ENCODE measurements around the gene TDRD10. TPM values are rescaled to one million over a fixed set of nuclear protein-coding genes. Genes with fewer than 3 reads are reported as not detected.
"Not testable (repeated sequence)": the region's sequence is repeated elsewhere in the genome, so short reads cannot be mapped to it uniquely, and the experiment has no call there.

The TDRD10 gene
- total RNA-seq, 1 experiment from 2014 or later, result not detected

DNA sequence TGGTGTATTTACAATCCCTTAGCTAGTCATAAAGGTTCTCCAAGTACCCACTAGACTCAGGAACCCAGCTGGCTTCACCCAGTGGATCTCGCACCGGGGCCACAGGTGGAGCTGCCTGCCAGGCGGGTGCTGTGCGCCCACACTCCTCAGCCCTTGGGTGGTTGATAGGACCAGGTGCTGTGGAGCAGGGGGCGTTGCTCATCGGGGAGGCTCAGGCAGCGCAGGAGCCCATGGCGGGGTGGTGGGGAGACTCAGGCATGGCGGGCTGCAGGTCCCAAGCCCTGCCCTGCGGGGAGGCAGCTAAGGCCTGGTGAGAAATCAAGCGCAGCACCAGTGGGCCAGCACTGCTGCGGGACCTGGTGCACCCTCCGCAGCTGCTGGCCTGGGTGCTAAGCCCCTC lies 29.9 kb downstream of the TDRD10 start:
- H3K9me3 ChIP-seq, H3K36me3 ChIP-seq, H3K4me3 ChIP-seq, DNase-seq: not testable (repeated sequence)
- peaks cover 17% of the 10 kb centered on the region for H3K27me3 ChIP-seq

DNA sequence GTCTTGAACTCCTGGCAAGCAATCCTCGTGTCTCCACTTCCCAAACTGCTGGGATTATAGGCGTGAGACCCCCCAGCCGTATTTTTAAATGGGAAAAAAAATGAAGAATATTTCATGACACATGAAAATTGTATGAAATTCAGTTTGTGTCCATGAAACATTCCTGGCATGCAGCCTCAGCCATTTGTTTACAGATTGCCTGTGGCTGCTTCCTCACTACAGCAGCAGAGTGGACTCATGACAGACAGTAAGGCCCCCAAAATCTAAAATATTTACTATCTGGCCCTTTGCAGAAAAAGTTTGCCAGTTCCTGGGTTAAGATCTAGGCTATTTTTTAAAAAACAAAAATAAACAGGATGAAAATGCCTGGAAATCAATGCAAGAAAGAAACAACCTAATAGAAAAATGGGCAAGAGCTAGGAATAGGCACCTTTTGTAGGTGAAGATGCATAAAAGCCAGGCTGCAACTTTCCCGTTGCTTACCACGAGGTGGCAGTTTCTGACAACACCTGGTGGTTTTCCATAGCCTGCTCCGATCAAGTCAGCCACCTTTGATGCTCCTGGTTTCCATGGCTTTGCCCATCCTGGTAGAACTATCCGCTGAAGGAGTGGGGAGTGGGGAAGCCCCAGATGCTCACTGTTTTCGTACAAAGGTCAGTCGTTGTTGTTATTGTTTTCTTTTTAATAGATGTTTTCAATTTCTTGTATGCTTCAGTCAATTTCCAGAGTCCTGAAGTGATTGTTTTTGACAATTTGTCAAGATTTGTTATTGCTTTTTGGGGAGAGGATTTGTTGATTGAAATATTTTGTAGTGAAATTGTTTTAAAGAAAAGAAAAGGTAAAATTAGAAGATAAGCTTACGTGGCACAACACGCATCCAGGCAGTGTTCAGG lies 32.2 kb downstream of the TDRD10 start:
- H3K9me3 ChIP-seq, result peaks cover 5% of the 10 kb centered on the region
- H3K27me3 ChIP-seq, result peaks cover 35% of the 10 kb centered on the region
- DNase-seq, result peak; percentile 12
- H3K4me3 ChIP-seq, result no peak overlapping the region
- no peaks in the 10 kb centered on the region for H3K36me3 ChIP-seq

DNA sequence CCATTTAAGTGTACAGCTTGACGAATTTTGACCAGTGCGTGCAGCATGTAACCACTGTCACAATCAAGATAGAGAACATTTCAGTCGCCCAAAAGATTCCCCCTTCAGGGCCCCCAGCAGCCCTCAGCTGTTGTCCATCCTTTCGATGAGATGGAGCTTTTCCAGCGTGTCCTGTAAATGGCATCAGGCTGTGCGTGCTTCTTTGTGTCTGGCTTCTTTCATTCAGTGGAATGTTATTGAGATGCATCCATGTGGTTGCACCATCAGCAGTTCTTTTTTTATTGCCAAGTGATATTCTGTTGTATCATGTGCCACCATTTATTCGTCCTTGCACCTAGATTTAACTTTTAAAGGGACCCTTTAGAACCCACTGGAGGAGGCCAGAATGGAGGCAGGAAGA lies 34.6 kb downstream of the TDRD10 start:
- peaks cover 48% of the 10 kb centered on the region for H3K27me3 ChIP-seq
- peaks cover 5% of the 10 kb centered on the region for H3K9me3 ChIP-seq
- H3K4me3 ChIP-seq, result no peak overlapping the region
- no peaks in the 10 kb centered on the region for H3K36me3 ChIP-seq
- DNase-seq, result no peak

DNA sequence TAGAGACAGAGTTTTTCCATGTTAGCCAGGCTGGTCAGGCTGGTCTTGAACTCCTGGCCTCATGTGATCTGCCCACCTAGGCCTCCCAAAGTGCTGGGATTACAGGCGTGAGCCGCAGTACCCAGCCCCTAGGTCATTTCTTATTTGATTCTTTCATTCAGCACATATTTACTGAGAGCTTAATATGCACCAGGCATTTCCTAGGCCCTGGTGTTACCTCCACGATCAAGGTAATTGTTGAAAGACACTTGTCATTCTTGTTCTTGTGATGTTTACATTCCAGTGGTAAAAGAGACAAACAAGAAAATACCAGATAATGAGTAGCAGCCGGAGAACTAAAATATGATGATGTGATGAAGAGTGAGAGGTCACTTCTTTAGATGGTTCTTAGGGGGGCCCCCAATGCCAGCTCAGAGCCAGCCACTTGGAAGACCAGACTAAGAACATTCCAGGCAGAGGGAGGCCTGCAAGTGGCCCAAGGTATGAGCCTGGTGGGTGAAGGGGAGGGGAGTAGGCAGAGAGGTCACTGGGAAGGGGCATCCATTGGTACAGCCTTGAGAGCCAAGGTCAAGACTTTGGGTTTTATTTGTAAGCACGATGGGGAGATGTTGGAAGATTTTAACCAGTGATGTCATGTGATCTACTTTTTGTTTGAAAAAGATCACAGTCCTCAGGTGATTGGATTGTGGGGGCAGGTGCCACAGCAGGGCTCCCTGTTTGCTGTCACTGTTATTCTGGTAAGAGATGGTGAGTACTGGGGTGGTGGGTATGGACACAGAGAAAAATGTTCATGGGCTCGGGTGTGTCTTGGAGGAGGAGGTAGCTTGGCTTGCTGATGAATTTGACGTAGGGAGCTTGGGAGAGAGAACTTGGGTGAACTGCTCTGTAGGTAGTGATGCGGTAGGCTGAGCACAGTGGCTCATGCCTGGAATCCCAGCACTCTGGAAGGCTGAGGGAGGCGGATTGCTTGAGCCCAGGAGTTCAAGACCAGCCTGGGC lies 37.8 kb downstream of the TDRD10 start:
- no peak overlapping the region for H3K4me3 ChIP-seq
- DNase-seq, result no peak
- H3K36me3 ChIP-seq, result no peaks in the 10 kb centered on the region
- H3K27me3 ChIP-seq, result peaks cover 55% of the 10 kb centered on the region
- H3K9me3 ChIP-seq, result peaks cover 5% of the 10 kb centered on the region

DNA sequence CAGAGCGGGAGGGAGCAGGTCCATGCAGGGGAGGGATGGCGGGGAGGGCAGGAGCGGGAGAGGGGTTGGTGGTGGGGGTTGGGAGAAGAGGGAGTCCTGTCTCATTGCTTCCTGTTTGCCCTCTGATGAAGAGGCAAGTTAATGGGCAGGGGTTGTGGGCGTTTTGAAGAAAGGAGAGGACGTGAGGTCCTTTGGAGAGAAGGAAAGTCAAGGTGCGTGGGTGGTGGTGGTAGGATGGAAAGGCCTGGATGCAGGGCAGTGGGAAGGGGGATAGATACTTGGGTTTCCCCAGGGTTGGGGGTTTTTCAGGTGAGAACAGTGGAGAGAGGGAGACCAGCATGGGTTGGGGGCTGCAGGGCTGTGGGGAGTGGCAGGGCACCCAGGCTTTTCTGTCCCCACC lies 39.2 kb downstream of the TDRD10 start:
- Histone ChIP-seq H3K9me3 (no peaks in the 10 kb centered on the region), H3K27me3 (peaks cover 45% of the 10 kb centered on the region), H3K36me3 (no peaks in the 10 kb centered on the region), H3K4me3 (no peak overlapping the region)
- no peak for DNase-seq

DNA sequence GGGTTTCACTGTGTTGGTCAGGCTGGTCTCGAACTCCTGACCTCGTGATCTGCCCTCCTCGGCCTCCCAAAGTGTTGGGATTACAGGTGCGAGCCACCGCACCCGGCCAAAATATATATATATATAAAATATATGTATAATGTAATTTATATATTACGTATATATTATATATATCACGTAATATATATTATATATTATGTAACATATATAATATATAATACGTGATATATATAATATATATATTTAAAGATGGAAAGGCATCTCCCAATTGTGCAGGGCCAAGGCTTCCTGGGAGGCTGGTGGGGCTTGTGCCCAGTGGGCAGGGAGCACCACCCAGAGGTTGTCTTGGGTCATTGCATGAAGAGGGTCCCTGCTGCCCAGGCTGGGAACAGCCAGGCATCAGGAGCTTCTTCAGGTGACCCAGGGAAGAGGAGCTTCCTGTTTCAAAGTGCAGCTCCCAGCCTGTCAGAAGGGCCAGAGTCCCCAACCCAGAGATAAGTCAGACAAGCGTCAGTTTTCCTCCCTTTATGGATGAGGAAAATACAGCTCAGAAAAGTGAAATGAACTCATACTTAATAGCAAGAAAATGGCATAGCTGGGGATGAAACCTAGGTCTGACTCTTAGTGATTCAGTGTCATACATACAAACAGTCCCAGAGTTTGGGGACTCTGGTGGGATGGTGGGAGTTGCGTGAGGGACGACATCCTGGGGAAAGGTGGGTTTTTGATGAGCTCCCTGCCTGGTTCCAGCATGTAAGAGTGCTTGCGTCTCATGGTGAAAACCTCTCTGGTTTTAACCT lies 44.4 kb downstream of the TDRD10 start:
- Histone ChIP-seq H3K27me3 (peaks cover 7% of the 10 kb centered on the region; the same call in 1 of the 2 replicates), H3K36me3 (peaks cover 23% of the 10 kb centered on the region), H3K9me3 (no peaks in the 10 kb centered on the region), H3K4me3 (no peak overlapping the region)
- peak; percentile 61 for DNase-seq

DNA sequence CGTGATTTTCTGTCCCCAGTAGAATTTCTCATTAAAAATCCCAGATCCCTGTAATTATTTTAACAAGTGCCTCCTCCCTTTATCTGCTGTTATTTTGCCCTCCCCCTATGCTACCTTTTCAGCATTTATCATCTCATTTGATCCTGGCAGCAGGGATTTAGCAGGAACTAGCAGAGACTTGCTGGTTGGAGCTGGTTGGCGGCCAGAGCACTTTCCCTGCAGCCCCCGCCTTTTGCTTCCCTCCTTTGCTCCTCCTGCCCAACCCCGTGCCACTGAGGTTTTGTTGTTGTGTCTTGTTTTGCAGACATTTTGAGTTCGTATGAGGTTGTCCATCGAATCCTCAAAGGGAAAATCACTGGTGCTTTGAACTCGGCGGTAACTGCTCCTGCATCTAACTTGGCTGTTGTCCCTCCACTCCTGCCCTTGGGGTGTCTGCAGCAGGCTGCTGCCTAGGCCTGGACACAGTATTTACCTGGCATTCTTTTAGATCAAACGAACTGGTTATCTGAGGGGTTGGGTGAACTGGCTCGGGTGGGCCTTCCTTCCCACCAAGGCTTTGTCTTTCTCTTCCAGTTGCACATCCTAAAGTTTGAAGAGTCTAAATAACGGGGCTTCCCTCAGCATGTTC lies 45.2 kb downstream of the TDRD10 start:
- H3K27me3 ChIP-seq, result peaks cover 1% of the 10 kb centered on the region; the same call in 1 of the 2 replicates
- H3K4me3 ChIP-seq, result no peak overlapping the region
- no peak for DNase-seq
- H3K36me3 ChIP-seq, result peaks cover 31% of the 10 kb centered on the region
- H3K9me3 ChIP-seq, result no peaks in the 10 kb centered on the region

DNA sequence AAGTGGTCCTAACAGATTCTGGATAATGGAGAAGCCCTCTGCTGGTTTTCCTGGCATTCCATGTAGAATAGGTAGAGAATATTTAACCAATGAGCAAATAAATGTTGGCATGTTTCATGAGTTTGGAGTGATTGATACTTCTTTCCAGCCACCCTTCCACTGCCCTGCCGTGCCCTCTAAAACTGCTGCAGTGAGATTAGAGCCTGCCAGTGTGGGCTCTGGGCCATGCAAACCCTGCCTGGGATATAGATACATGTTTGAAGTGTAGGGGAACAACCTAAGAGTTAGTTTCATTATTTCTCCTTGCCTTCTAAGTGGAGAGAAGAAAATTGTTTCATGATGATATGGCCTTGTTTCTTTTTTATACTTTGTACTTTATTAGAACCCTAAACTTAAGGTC lies 46.0 kb downstream of the TDRD10 start:
- no peak for DNase-seq
- Histone ChIP-seq H3K9me3 (no peaks in the 10 kb centered on the region), H3K27me3 (no peaks in the 10 kb centered on the region), H3K36me3 (peaks cover 39% of the 10 kb centered on the region), H3K4me3 (no peak overlapping the region)

DNA sequence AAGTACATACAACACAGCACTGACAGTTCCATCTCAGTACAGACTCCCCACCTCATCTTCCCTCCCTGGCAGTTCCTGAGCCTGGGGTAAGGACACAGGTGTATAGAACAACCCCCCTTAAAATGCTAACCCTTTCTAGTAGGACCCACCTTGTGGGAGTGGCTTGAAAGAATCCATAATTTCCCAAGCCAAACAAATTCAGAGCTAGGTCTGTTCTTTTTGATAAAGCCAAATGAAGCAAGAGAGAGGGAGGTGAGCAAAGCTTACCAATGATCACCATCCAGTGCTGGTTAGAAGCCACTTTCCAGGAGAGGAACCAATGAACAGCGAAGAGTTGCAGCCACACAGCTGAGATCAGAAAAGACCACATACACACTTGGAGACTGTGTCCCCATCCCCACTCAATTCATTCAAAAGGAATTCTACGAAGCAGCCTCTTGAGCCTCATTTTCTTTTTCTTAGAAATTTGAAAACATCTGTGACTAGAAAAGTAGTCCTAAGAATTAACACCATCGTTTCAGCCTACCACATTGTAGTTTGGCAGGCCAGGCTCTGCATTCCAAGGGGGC lies 47.3 kb downstream of the TDRD10 start:
- no peak overlapping the region for H3K4me3 ChIP-seq
- DNase-seq, result no peak
- H3K36me3 ChIP-seq, result peaks cover 52% of the 10 kb centered on the region
- H3K9me3 ChIP-seq, result no peaks in the 10 kb centered on the region
- no peaks in the 10 kb centered on the region for H3K27me3 ChIP-seq

DNA sequence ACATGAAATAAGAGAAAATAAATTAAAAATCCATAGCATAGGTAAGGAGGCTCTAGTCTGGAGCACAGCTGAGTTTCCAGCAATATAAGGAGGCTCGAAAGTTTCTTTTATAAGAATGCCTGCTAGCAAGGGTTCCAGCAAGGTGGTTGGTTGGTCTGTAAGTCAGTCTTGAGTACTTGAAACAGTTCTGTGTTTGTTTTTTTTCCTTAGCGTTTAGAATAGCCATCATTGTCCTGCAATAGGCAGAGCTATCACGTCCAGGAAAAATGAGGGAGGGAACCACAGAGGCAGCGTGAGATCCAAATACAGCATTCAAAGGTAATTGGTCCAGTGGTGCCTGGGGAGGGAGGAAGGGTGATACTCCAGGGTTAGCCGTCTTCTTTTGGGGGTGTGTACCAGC lies 48.1 kb downstream of the TDRD10 start:
- H3K4me3 ChIP-seq, result no peak overlapping the region
- H3K9me3 ChIP-seq, result no peaks in the 10 kb centered on the region
- no peak for DNase-seq
- H3K36me3 ChIP-seq, result peaks cover 59% of the 10 kb centered on the region
- no peaks in the 10 kb centered on the region for H3K27me3 ChIP-seq

DNA sequence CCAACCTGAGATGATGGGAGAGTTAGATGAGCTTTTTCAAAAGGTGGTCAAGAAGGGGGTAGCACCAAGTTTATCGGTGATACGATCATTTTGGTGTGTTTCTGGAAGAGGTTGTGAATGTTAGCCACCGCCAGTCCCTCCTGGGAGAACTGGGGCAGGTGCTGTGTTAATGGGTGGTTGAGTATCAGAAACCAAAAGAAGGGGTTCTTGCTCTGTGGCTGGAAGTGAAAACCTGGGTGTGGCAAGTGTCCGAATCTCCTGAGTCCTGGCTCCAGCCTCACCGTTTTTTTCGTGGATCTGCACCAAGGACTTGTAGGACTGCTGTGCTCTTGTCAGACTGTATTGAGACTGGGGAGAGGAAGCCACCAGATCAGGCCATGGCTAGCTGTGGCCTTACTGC lies 48.6 kb downstream of the TDRD10 start:
- H3K4me3 ChIP-seq, result no peak overlapping the region
- H3K36me3 ChIP-seq, result peaks cover 65% of the 10 kb centered on the region
- DNase-seq, result no peak
- no peaks in the 10 kb centered on the region for H3K9me3 ChIP-seq
- no peaks in the 10 kb centered on the region for H3K27me3 ChIP-seq

DNA sequence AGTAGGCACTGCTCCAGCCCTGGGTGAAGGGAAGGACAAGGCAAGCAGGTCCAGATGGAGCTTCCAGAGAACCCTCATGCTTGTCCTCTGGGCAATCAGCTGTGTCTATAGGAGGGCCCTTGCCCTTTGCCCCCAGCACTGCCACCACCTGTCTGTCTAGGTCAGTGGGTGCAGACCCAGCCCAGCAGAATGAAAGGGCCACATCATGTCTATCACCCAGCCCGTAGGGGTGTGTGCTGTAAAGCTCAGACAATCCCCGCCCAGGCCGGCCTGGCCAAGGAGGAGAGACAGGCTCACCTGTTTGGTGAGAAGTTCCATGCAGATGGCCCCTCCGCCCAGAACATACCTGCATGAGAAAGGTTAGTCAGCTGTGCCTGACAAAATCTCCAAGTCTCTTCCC lies 49.5 kb downstream of the TDRD10 start:
- H3K27me3 ChIP-seq, result no peaks in the 10 kb centered on the region
- no peaks in the 10 kb centered on the region for H3K9me3 ChIP-seq
- peaks cover 70% of the 10 kb centered on the region for H3K36me3 ChIP-seq
- DNase-seq, result no peak
- H3K4me3 ChIP-seq, result no peak overlapping the region

DNA sequence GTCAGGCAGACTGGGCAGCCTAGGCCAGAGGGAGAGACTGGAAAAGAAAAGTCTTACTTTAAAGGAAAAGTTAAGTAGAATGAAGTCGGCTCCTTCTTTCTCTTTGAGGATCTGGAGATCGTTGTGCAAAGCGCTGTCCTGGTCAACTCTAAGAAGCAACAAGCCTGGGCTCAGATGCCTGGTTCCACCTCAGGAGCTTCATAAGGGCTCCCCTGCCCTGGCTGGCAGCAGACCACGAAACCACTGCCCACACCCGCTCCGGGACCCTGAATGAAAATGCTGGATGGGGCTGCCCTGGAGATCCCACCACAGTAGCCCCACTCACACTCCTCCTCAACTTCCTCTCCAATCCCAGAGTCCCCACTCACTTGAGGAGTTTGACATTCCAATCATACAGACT lies 50.0 kb downstream of the TDRD10 start:
- H3K36me3 ChIP-seq, result peaks cover 74% of the 10 kb centered on the region
- no peaks in the 10 kb centered on the region for H3K9me3 ChIP-seq

DNA sequence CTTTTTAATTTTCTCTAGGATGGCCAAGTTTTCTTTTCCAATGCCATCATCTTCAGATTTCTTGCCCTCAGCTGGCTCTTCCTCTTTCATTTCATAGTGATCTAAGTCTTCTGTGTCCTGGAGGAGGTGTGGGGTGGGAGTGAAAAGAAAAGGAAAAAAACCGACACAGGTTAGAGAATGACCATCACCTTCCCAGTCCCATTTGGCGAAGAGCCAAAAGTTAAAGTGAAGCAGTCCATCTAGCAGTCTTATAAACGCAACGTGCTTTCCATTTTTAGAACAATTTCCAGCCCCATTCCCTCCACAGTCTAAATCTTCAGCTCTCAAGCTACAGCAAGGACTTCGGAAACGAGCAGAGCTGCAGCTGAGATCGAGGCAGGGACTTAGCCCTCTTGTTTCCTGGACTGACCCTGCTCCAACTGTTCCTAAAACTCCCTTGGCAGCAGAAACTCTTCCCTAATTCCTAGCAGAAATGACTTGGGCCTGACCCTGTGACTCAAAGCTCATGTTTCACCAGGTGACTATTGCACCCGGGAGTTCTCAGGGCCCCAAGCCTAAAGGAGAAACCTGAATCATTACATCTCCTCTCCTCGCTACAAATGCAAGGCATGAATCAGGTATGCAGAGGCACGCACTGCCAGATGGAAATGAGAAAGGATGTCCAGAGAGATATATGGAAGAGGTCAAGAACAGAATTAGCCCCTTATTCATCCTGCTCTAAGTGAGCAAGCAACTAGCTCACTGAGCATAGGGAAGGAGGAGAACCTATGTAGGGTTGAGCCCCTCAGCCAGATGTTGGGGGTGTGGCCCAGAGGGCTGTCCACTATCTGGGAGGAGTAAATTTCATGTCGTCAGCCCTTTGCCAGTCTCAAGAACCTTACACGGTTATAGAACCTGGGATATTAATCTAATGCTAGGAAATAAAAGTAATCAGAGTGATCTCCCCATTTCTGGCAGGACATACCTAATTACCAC lies 51.3 kb downstream of the TDRD10 start:
- Histone ChIP-seq H3K4me3 (no peak overlapping the region), H3K27me3 (no peaks in the 10 kb centered on the region), H3K9me3 (no peaks in the 10 kb centered on the region), H3K36me3 (peaks cover 77% of the 10 kb centered on the region)
- DNase-seq, result no peak

More for the DNA sequence above, 50.0 kb downstream of the TDRD10 start:
- no peaks in the 10 kb centered on the region for H3K27me3 ChIP-seq
- H3K4me3 ChIP-seq, result no peak overlapping the region
- DNase-seq, result no peak

DNA sequence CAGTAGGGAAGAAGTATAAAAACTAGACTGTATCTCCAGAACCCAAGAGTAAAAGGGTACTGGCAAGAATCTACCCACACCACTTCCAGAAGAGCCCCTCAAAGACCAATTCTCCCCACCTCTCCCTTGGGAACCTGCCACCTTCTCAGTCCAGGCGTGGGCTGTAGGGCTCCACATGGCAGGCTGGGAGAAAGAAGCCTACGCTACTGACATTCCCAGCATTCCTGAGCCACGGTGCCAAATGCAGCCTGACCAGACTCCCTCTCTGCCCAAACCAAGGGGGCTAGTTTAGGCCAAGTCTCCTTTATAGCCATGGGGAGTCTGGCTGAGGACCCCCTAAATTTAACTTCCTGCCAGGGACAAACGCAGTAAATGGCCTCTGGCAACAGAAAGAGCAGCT lies 54.4 kb downstream of the TDRD10 start:
- H3K36me3 ChIP-seq, result peaks cover 54% of the 10 kb centered on the region
- peak overlapping the region; percentile 80 for H3K4me3 ChIP-seq
- H3K27me3 ChIP-seq, result no peaks in the 10 kb centered on the region
- H3K9me3 ChIP-seq, result no peaks in the 10 kb centered on the region
- DNase-seq, result no peak

Measured in MG63 (cell line).